Suprapubic skin (tissue), 4 donors: Measurements from ENCODE around the gene P2RX4. TPM values are rescaled to one million over a fixed set of nuclear protein-coding genes. Genes with fewer than 3 reads are reported as not detected.

Experiments used
- DNase-seq, 2 donors: peaks; one replicate each; pipeline ENCODE4 v3.0.0-alpha.2; 2019; ENCODE audit warnings: low spot score in 2 of 2
- H3K27ac ChIP-seq: fragments of 200-600 bp; sonication (generic); one replicate; pipeline ENCODE4 v1.5.1; 2019
- H3K27me3 ChIP-seq: fragments of 200-600 bp; sonication (generic); one replicate; pipeline ENCODE4 v1.5.1; 2019
- H3K36me3 ChIP-seq: fragments of 200-600 bp; sonication (generic); one replicate; pipeline ENCODE4 v1.5.1; 2019
- H3K4me1 ChIP-seq: fragments of 200-600 bp; sonication (generic); one replicate; pipeline ENCODE4 v1.5.1; 2019
- H3K4me3 ChIP-seq: fragments of 200-600 bp; sonication (generic); one replicate; pipeline ENCODE4 v1.5.1; 2019; ENCODE audit warnings: mild to moderate bottlenecking
- H3K9me3 ChIP-seq: fragments of 200-600 bp; sonication (generic); one replicate; pipeline ENCODE4 v1.5.1; 2019
- EP300 ChIP-seq: sonication (generic); formaldehyde crosslinking; IDR thresholded peaks from one replicate; pipeline ENCODE4 v1.6.1; 2017; ENCODE audit warnings: antibody characterized with exemption
- POLR2A ChIP-seq, 2 donors: fragments of 450-650 bp; IDR thresholded peaks; one replicate each; pipeline ENCODE4 v1.6.1; 2017; ENCODE audit warnings: antibody characterized with exemption in 2 of 2, mild to moderate bottlenecking in 2 of 2, moderate library complexity in 2 of 2
- POLR2AphosphoS5 ChIP-seq, 3 donors: sonication (generic); formaldehyde crosslinking; IDR thresholded peaks; one replicate each; pipeline ENCODE4 v1.6.1; 2017; ENCODE audit warnings: antibody characterized with exemption in 3 of 3
- WGBS: methylation state at CpG from one replicate; pipeline ENCODE4 v1.1.5; 2018; 5-methylcytosine and 5-hydroxymethylcytosine counted together
- total RNA-seq, 4 donors: library from RNA; depleted of rRNA; stranded (reverse); fragments of >200 nt; gene quantifications; one replicate each; pipeline ENCODE4 v1.1.0, GENCODE V29; 2016
- TF ChIP-seq, protein P1 (sequence below), 2 donors: fragments of 200-600 bp in 1 of 2; fragments of 450-650 bp in 1 of 2; sonication (generic) in 1 of 2; IDR thresholded peaks; one replicate each; pipeline ENCODE4 v1.5.1; 2016 to 2019; ENCODE audit warnings: antibody characterized with exemption in 2 of 2, mild to moderate bottlenecking in 1 of 2, moderate library complexity in 1 of 2

Gene P2RX4
- total RNA-seq, 4 donors from 2014 or later = 7.9 to 22.4 (median 15.4) TPM

GRCh38 chr12:121245951-121246350 is 36.0 kb downstream of the P2RX4 start:
- 96% methylated on average over 7 of the region's 7 CpGs for WGBS
- Histone ChIP-seq H3K36me3 (peaks cover 75% of the 10 kb centered on the region), H3K4me3 (no peak overlapping the region), H3K27me3 (no peaks in the 10 kb centered on the region), H3K9me3 (no peaks in the 10 kb centered on the region), H3K27ac (no peak overlapping the region), H3K4me1 (peaks cover 6% of the 10 kb centered on the region)
- TF ChIP-seq, protein P1, sequence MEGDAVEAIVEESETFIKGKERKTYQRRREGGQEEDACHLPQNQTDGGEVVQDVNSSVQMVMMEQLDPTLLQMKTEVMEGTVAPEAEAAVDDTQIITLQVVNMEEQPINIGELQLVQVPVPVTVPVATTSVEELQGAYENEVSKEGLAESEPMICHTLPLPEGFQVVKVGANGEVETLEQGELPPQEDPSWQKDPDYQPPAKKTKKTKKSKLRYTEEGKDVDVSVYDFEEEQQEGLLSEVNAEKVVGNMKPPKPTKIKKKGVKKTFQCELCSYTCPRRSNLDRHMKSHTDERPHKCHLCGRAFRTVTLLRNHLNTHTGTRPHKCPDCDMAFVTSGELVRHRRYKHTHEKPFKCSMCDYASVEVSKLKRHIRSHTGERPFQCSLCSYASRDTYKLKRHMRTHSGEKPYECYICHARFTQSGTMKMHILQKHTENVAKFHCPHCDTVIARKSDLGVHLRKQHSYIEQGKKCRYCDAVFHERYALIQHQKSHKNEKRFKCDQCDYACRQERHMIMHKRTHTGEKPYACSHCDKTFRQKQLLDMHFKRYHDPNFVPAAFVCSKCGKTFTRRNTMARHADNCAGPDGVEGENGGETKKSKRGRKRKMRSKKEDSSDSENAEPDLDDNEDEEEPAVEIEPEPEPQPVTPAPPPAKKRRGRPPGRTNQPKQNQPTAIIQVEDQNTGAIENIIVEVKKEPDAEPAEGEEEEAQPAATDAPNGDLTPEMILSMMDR (IDR thresholded peaks at IDR 0.05) = no peak
- TF ChIP-seq POLR2A (IDR thresholded peaks at IDR 0.05) = no peak
- no peak for TF ChIP-seq EP300
- no peak for TF ChIP-seq POLR2AphosphoS5 (IDR thresholded peaks at IDR 0.05)
- no peak for DNase-seq

DNA sequence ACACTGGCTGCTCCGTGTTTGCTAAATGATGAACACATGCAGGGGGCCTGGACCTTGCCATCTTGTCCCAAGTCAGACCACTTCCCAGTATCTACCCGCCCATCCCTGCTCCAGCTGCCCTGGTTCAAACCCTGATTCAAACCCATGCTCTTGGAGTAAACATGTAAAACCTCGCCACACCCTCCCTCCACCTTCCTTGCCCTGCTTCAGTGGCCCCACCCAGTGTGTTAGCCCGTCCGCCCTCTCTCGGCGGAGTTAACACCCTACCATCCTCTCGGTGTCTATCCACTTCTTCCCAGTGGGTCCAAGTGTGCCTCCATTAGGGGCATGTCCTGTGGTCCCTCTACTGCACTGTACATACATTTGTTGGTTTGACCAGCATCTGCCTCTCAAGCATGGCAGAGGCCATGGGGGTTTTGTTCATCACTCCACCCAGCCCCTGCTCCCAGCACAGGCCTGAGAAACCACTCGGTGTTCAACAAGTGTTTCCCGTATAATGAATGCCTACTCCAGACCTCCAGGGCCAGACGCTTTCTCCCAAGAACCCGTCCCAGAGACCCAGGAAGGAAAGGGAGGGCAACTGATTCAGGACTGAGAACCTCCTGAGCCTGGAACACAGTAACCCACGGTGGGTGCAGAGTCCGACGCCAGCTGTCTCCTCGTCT is 37.1 kb downstream of the P2RX4 start:
- Histone ChIP-seq H3K27me3 (no peaks in the 10 kb centered on the region), H3K4me1 (no peaks in the 10 kb centered on the region), H3K9me3 (no peaks in the 10 kb centered on the region), H3K4me3 (no peak overlapping the region), H3K27ac (no peak overlapping the region), H3K36me3 (peaks cover 83% of the 10 kb centered on the region)
- 85% methylated on average over 16 of the region's 16 CpGs for WGBS
- TF ChIP-seq POLR2A (IDR thresholded peaks at IDR 0.05) = no peak
- TF ChIP-seq POLR2AphosphoS5 (IDR thresholded peaks at IDR 0.05) = no peak
- TF ChIP-seq EP300 = no peak
- TF ChIP-seq, protein P1 (IDR thresholded peaks at IDR 0.05) = no peak
- no peak for DNase-seq

DNA sequence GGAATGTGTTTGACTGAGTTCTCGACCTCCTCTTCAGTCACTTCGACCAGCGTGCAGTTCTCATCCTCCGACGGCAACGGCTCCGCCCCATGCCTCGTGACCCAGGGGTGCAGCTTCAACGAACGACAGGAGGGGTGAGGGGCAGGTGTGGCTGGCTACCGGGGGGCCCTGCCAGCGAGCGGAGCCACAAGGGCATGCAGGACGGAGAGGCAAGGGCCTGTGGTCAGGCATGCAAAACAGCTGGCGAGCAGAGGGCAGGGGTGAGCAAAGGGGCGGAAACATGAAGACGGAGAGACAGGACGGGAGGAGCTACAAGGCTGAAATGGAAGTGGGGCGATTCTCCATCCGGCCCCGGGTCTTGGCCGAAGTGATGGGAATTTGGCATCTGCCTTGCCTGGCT is 38.7 kb downstream of the P2RX4 start:
- DNase-seq = no peak
- 94% methylated on average over 20 of the region's 22 CpGs for WGBS
- Histone ChIP-seq H3K4me1 (no peaks in the 10 kb centered on the region), H3K36me3 (peaks cover 88% of the 10 kb centered on the region), H3K27me3 (no peaks in the 10 kb centered on the region), H3K9me3 (no peaks in the 10 kb centered on the region), H3K4me3 (no peak overlapping the region), H3K27ac (no peak overlapping the region)
- TF ChIP-seq POLR2A (IDR thresholded peaks at IDR 0.05) (no peak), EP300 (no peak), POLR2AphosphoS5 (IDR thresholded peaks at IDR 0.05) (no peak)
- TF ChIP-seq, protein P1 (IDR thresholded peaks at IDR 0.05) = no peak

DNA sequence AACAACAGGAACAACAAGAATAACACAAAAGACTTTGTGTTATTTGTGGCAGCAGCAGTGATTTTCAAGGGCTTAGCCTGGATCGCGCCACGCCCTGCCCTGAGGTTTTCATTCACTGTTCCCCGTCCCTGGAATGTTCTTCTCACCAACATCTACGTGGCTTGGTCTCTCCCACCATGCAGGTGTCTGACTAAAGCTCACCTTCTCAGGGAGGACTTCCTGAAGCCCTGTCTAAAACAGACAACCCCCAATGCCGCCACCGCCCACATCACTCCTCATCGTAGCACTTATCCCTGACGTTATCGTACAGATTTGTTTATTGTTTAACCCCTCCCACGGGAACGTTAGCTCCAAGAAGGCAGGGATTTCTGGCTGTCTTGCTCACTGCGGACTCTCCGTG is 40.4 kb downstream of the P2RX4 start:
- no peaks in the 10 kb centered on the region for H3K4me1 ChIP-seq
- H3K4me3 ChIP-seq = no peak overlapping the region
- DNase-seq = no peak
- no peaks in the 10 kb centered on the region for H3K27me3 ChIP-seq
- 81% methylated on average over 14 of the region's 14 CpGs for WGBS
- H3K36me3 ChIP-seq = peaks cover 78% of the 10 kb centered on the region
- no peaks in the 10 kb centered on the region for H3K9me3 ChIP-seq
- H3K27ac ChIP-seq = no peak overlapping the region
- no peak for TF ChIP-seq EP300
- TF ChIP-seq POLR2AphosphoS5 (IDR thresholded peaks at IDR 0.05) = no peak
- TF ChIP-seq, protein P1 (IDR thresholded peaks at IDR 0.05) = no peak
- no peak for TF ChIP-seq POLR2A (IDR thresholded peaks at IDR 0.05)

DNA sequence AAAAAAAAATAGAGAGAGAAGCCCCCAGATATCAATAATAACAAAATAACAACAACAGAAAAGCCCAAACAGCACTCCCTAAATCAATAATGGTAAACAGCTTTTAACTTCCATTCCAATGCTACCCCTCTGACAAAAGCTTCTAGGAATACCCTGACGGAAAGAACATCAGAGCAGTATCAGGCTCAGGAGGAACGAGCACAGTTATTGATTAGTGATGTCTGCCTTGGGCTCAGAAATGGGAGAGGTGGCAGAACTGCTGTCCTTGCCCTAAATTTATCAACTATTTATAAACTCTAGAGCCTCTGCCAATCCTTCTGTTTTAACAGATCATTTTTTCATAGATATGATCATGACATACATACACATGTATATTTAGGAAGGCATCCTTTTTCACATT is 41.9 kb downstream of the P2RX4 start:
- Histone ChIP-seq H3K27ac (no peak overlapping the region), H3K4me3 (no peak overlapping the region), H3K27me3 (no peaks in the 10 kb centered on the region), H3K36me3 (peaks cover 81% of the 10 kb centered on the region), H3K4me1 (no peaks in the 10 kb centered on the region), H3K9me3 (no peaks in the 10 kb centered on the region)
- WGBS = 50% methylated on average over 2 of the region's 2 CpGs
- no peak for DNase-seq
- TF ChIP-seq POLR2A (IDR thresholded peaks at IDR 0.05) (no peak), EP300 (no peak), POLR2AphosphoS5 (IDR thresholded peaks at IDR 0.05) (no peak)
- TF ChIP-seq, protein P1 (IDR thresholded peaks at IDR 0.05) = no peak
